ENCODE measurements around the gene POLH.

- TF ChIP-seq ELK1 (IDR thresholded peaks at IDR 0.05; ENCODE audit: low read depth, low read length) (no peak), EP300 (IDR thresholded peaks at IDR 0.05; ENCODE audit: borderline replicate concordance in 1 of 2, control insufficient read depth in 1 of 2, low read depth in 2 of 2, low read length in 2 of 2) (no peak), ZZZ3 (IDR thresholded peaks at IDR 0.05; ENCODE audit: control insufficient read depth, insufficient read length, low read depth) (no peak), TAF1 (IDR thresholded peaks at IDR 0.05; ENCODE audit: borderline replicate concordance, low read depth, low read length) (no peak), SIN3A (IDR thresholded peaks at IDR 0.05; ENCODE audit: low read depth, low read length) (no peak), GABPA (IDR thresholded peaks at IDR 0.05; ENCODE audit: low read depth) (no peak)
- TF ChIP-seq, protein P1, sequence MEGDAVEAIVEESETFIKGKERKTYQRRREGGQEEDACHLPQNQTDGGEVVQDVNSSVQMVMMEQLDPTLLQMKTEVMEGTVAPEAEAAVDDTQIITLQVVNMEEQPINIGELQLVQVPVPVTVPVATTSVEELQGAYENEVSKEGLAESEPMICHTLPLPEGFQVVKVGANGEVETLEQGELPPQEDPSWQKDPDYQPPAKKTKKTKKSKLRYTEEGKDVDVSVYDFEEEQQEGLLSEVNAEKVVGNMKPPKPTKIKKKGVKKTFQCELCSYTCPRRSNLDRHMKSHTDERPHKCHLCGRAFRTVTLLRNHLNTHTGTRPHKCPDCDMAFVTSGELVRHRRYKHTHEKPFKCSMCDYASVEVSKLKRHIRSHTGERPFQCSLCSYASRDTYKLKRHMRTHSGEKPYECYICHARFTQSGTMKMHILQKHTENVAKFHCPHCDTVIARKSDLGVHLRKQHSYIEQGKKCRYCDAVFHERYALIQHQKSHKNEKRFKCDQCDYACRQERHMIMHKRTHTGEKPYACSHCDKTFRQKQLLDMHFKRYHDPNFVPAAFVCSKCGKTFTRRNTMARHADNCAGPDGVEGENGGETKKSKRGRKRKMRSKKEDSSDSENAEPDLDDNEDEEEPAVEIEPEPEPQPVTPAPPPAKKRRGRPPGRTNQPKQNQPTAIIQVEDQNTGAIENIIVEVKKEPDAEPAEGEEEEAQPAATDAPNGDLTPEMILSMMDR (IDR thresholded peaks at IDR 0.05 in 2 of 3, conservative IDR thresholded peaks at IDR 0.05 in 1 of 3; ENCODE audit: control insufficient read depth in 2 of 3, extremely low read depth in 1 of 3, insufficient read depth in 1 of 3, low read depth in 3 of 3, low read length in 3 of 3) = no peak
- TF ChIP-seq, protein P2, sequence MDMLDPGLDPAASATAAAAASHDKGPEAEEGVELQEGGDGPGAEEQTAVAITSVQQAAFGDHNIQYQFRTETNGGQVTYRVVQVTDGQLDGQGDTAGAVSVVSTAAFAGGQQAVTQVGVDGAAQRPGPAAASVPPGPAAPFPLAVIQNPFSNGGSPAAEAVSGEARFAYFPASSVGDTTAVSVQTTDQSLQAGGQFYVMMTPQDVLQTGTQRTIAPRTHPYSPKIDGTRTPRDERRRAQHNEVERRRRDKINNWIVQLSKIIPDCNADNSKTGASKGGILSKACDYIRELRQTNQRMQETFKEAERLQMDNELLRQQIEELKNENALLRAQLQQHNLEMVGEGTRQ (IDR thresholded peaks at IDR 0.05; ENCODE audit: borderline replicate concordance, low read depth, low read length) = no peak
Observed at GRCh38 chr6:43544461-43544860, 31.5 kb upstream of the POLH start.
